ENCODE measurements around the gene CGGBP1.

DNA sequence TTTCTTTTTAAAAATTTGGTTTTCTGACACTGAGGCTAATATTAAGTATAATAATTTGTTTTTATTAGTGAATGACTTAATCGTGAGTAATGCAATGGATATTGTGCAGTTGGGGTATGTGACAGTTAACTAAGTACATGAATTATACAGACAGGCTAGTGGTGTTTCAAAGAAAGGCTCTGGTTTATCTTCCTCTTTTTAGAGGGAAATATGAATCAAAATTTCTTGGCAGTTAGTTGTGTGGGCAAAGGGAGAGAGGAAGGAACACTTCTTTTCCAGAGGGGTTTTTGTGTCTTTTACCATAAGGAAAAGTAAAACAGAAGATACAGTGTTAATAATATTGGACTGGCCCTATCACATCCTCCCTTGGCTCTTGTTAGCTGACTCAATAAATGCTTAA is 2.9 kb upstream of the CGGBP1 start:
- TF ChIP-seq BHLHE40 (IDR thresholded peaks at IDR 0.05; ENCODE audit: borderline replicate concordance) (no peak), SP1 (IDR thresholded peaks at IDR 0.05) (no peak), SUZ12 (IDR thresholded peaks at IDR 0.05) (no peak), FOXA1 (IDR thresholded peaks at IDR 0.05) (no peak), CTBP1 (IDR thresholded peaks at IDR 0.05; ENCODE audit: borderline replicate concordance) (no peak), NFRKB (IDR thresholded peaks at IDR 0.05) (no peak), TARDBP (IDR thresholded peaks at IDR 0.05) (no peak), HDGF (IDR thresholded peaks at IDR 0.05; ENCODE audit: borderline replicate concordance) (no peak), FOXM1 (IDR thresholded peaks at IDR 0.05; ENCODE audit: borderline replicate concordance) (no peak), FOXK2 (IDR thresholded peaks at IDR 0.05) (no peak)
- TF ChIP-seq, protein P1, sequence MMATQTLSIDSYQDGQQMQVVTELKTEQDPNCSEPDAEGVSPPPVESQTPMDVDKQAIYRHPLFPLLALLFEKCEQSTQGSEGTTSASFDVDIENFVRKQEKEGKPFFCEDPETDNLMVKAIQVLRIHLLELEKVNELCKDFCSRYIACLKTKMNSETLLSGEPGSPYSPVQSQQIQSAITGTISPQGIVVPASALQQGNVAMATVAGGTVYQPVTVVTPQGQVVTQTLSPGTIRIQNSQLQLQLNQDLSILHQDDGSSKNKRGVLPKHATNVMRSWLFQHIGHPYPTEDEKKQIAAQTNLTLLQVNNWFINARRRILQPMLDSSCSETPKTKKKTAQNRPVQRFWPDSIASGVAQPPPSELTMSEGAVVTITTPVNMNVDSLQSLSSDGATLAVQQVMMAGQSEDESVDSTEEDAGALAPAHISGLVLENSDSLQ (IDR thresholded peaks at IDR 0.05) = no peak

Measured in HEK293T (cell line).